Pericardium fibroblast (primary cell): ENCODE results near the gene MAGEA2B. TPM values are rescaled to one million over a fixed set of nuclear protein-coding genes. Genes with fewer than 3 reads are reported as not detected.

Experiments used
- total RNA-seq: library from RNA; depleted of rRNA; stranded (reverse); fragments of >200 nt; gene quantifications from 2 replicates; pipeline ENCODE4 v1.2.3, GENCODE V29; 2015

The MAGEA2B gene
- not detected in 2 replicates for total RNA-seq

GRCh38 chrX:152713815-152714787 lies at the start of gene MAGEA2B:
MAGEA2B (plus strand) TSS chrX:152714628; CDS start chrX:152717107, 2,479 bp downstream.

GRCh38 chrX:152697952-152698931 lies 16.2 kb upstream of the MAGEA2B start, which contains the start of gene MAGEA3:
MAGEA3 (plus strand) TSS chrX:152698794; CDS start chrX:152700833, 2,039 bp downstream.

GRCh38 chrX:152709173-152709572 lies 5.3 kb upstream of the MAGEA2B start, which contains the start of gene CSAG2:
CSAG2 (minus strand) TSS chrX:152709273; CDS start chrX:152709112, 161 bp downstream.

GRCh38 chrX:152733261-152733975 lies 19.0 kb downstream of the MAGEA2B start, which contains the start of the genes CSAG1 and MAGEA12:
CSAG1 (minus strand) TSS chrX:152733721; CDS start chrX:152732460, 1,261 bp downstream.
MAGEA12 (plus strand) TSS chrX:152733757; CDS start chrX:152736162, 2,405 bp downstream.

GRCh38 chrX:152753686-152754650 lies 39.5 kb downstream of the MAGEA2B start, which contains the start of gene MAGEA2:
MAGEA2 (minus strand) TSS chrX:152753842; CDS start chrX:152751363, 2,479 bp downstream.

GRCh38 chrX:152758918-152759317 lies 44.5 kb downstream of the MAGEA2B start, which contains the start of gene CSAG3:
CSAG3 (plus strand) TSS chrX:152759218.

Other genes with a start within 250 kb of the MAGEA2B start
- not detected in 2 replicates for gene GABRQ, start 76.7 kb upstream of the MAGEA2B start, total RNA-seq
- not detected in 2 replicates for gene MAGEA3, start 15.8 kb upstream of the MAGEA2B start, total RNA-seq
- not detected in 2 replicates for gene CSAG2, start 5.4 kb upstream of the MAGEA2B start, total RNA-seq
- not detected in 2 replicates for gene CSAG1, start 19.1 kb downstream of the MAGEA2B start, total RNA-seq
- not detected in 2 replicates for gene MAGEA12, start 19.1 kb downstream of the MAGEA2B start, total RNA-seq
- not detected in 2 replicates for gene MAGEA2, start 39.2 kb downstream of the MAGEA2B start, total RNA-seq
- gene CSAG3, start 44.6 kb downstream of the MAGEA2B start, total RNA-seq = not detected in 2 replicates
- gene MAGEA6, start 55.1 kb downstream of the MAGEA2B start, total RNA-seq = not detected in 2 replicates
- 27.1 and 36.5 TPM in 2 replicates for gene CETN2, start 116.1 kb downstream of the MAGEA2B start, total RNA-seq
- gene NSDHL, start 116.4 kb downstream of the MAGEA2B start, total RNA-seq = 21.7 and 25.9 TPM in 2 replicates
- 4.6 and 5.0 TPM in 2 replicates for gene ZNF185, start 183.4 kb downstream of the MAGEA2B start, total RNA-seq